Measurements from ENCODE around the gene LRMDA.
A peak's percentile ranks its signal among the peaks of the same experiment; 100 is the strongest.

The LRMDA gene

GRCh38 chr10:76301950-76302349 lies 870.5 kb downstream of the LRMDA start:
- no peak for DNase-seq

- no peak for DNase-seq
Measured at GRCh38 chr10:76302481-76302880, 871.1 kb downstream of the LRMDA start.

GRCh38 chr10:76302961-76303630 lies 871.7 kb downstream of the LRMDA start:
- no peak for DNase-seq

GRCh38 chr10:76303682-76304316 lies 872.4 kb downstream of the LRMDA start:
- peak in 1 of 2 experiments; percentile 14 for DNase-seq

GRCh38 chr10:76305930-76306615 lies 874.6 kb downstream of the LRMDA start:
- DNase-seq: no peak

GRCh38 chr10:76306856-76307255 lies 875.4 kb downstream of the LRMDA start:
- DNase-seq: no peak

GRCh38 chr10:76309070-76309469 lies 877.6 kb downstream of the LRMDA start:
- no peak for DNase-seq

- no peak for DNase-seq
Measured at GRCh38 chr10:76309741-76310587, 878.5 kb downstream of the LRMDA start.

- no peak for DNase-seq
Measured at GRCh38 chr10:76310588-76311080, 879.2 kb downstream of the LRMDA start.

- DNase-seq: no peak
Measured at GRCh38 chr10:76311752-76312636, 880.6 kb downstream of the LRMDA start.

- DNase-seq: no peak
Measured at GRCh38 chr10:76315240-76315639, 883.8 kb downstream of the LRMDA start.

GRCh38 chr10:76316234-76316633 lies 884.8 kb downstream of the LRMDA start:
- no peak for DNase-seq

- DNase-seq: no peak
Measured at GRCh38 chr10:76317078-76317477, 885.7 kb downstream of the LRMDA start.

- no peak for DNase-seq
Measured at GRCh38 chr10:76318211-76318610, 886.8 kb downstream of the LRMDA start.

GRCh38 chr10:76319661-76320060 lies 888.2 kb downstream of the LRMDA start:
- DNase-seq: no peak

GRCh38 chr10:76324283-76324682 lies 892.9 kb downstream of the LRMDA start:
- DNase-seq: peak in 1 of 2 experiments; percentile 18

GRCh38 chr10:76327441-76327840 lies 896.0 kb downstream of the LRMDA start:
- DNase-seq: no peak

- DNase-seq: no peak
Measured at GRCh38 chr10:76328348-76328747, 896.9 kb downstream of the LRMDA start.

GRCh38 chr10:76329891-76330575 lies 898.6 kb downstream of the LRMDA start:
- no peak for DNase-seq

- DNase-seq: no peak
Measured at GRCh38 chr10:76331742-76332141, 900.3 kb downstream of the LRMDA start.

GRCh38 chr10:76333326-76333725 lies 901.9 kb downstream of the LRMDA start:
- DNase-seq: peak; percentile 75 to 85

All from cerebellar nuclear complex (tissue), 1 donor.